Mucosa of gallbladder (tissue), 1 donor: ENCODE measurements around the gene MTNR1B. TPM values are rescaled to one million over a fixed set of nuclear protein-coding genes. Genes with fewer than 3 reads are reported as not detected.

Experiments
- DNase-seq: peaks from one replicate; pipeline ENCODE4 v3.0.0-alpha.2; 2020; ENCODE audit warnings: low spot score
- total RNA-seq: library from RNA; stranded (reverse); gene quantifications from one replicate; pipeline ENCODE4 v1.2.1, GENCODE V29; 2021
- donor health status: DM: no; HTN: no; CAD: no.

The MTNR1B gene
- total RNA-seq, result not detected

DNA sequence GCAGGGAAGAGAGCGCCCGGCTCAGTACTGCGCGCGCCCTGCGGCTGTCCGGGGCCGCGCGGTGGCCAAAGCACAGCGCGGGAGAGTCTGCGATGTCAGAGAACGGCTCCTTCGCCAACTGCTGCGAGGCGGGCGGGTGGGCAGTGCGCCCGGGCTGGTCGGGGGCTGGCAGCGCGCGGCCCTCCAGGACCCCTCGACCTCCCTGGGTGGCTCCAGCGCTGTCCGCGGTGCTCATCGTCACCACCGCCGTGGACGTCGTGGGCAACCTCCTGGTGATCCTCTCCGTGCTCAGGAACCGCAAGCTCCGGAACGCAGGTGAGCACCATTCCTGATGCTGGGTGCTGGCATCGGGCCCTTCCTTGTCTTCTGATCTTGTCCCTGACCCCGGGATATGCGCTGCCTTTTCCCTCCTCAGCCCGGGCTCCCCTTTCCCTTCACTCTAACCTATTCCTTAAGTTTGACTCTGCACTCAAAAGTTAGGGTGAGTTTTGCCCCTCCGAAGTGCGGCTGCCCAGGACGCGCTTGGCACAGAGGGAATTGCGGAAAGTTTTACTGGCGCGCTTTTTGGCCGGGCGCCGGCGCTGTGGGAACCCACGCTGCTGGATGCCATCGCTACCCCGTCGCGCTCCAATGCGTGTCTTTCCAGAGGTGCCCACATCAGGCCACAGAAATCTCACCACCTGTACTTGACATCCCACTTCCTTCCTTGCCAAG is at the start of gene MTNR1B:
Gene MTNR1B (plus strand): TSS at position 18 of the 714 bp plus-strand sequence. CDS start 75 bp downstream, at position 93.
- DNase-seq, result no peak

DNA sequence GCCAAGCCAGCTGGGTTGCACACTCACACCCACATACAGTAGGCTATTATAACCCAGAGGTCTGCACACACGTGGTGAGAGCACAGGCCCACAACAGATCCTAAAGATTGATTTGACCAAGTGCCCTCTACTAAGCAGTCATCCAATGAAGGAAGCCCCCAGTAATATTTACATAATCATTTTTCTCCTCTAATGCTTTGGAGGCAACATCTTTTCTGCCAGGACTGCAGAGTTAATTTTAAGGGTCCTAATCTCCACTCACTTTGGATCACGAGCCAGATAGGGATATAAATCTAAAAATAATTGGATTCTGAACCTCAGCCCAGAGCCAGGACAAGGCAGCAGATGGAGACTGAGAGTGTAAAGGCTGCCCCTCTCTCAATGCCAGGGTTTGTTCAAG is 49.1 kb upstream of the MTNR1B start:
- DNase-seq, result no peak

DNA sequence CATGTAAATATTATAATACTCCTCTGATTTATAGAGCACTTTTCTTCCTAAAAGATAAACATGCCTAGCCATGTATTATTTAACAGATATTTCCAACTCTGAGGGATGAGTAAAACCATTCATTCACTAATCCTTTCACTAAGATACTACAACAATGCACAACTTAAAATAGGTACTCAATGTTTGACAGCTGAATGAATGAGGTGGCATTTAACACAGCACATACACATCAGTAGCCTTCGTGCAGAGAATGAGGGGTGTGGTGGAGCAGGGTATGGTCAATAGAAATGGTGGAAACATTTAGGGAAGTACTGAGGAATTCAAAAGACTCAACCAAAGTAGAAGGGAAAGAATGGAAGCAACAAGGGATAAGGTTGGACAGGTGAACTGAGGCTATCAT is 46.7 kb upstream of the MTNR1B start:
- no peak for DNase-seq

DNA sequence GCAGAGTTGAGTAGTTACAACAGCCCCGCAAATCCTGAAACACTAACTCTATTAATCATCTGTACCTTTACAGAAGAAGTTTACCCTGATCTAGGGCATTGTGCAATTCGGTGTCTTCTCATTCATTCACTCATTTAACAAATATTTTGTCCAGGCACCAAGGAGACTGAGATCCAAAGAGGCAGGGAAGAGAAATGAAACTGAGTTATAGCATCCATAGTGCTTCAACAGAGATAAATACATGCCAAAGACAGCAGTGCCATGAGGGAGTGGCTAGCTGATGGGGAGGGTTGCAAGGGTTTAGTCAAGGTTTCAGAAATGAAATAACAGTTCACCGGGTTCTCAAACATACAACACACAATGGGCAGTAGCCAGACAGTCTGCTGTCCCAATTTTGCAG is 40.2 kb upstream of the MTNR1B start:
- DNase-seq, result no peak

DNA sequence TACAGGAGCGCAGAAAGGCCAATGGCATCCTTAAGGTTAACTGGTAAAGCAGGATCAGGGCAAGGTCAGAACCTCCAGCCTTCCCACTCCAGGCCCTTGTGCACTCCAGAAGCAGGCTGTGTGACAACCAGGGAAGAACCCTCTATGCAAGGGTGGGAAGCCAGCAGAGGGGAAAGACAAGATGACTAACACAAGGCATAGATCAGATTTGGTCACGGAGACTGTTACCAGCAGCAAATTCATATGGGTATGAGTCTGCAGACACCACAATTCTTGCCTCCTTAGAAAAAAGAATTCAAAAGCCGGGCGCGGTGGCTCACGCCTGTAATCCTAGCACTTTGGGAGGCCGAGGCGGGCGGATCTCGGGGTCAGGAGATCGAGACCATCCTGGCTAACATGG is 39.8 kb upstream of the MTNR1B start:
- DNase-seq, result no peak

DNA sequence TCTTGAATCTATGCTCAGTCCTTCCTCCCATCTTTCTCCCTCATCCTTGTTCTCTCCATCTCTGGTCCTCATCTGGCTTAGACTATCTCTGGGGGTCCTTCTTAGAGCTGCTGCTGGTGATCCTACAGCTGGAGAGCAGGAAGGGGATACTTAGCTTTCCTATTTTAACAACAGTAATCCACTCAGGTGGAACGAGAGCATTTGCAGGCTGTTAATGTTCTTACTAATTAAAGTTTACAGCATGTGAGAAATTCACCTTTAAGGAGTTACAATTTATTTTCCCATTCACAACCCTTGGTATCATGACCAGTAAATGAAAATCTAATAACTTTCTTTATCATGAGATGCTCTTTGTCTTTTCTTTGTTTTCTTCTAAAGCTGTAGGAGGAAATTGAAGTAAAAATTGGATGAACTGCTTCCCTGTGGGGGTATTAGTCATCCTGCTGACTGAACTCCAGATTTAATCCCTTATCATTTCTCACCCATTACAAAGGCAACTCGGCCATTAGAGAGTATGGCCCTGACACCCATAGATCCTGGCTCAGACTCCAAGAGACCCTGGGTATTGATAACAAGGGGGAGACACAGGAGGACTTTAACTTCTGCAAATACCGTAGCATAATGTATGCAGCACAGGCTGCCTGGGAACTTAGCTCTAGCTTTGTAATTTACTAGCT is 37.6 kb upstream of the MTNR1B start:
- no peak for DNase-seq

DNA sequence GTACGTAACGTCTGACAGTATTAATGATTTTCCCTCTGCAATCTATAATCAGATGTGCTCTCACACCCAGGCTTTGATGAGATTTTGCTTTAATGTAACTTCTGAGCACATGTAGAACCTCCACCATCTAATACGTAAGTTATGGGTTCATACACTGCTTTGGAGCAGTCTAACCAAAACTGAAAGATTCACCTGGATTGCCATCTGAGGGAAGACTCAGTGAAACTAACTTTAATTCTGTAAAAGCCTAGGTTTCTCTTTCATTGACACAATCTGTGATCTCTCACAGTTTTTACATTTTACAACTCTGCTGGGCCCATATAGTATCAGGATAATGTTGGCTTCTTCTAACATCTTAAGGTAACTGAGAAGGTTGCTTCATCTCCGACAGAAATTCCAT is 30.1 kb upstream of the MTNR1B start:
- no peak for DNase-seq

DNA sequence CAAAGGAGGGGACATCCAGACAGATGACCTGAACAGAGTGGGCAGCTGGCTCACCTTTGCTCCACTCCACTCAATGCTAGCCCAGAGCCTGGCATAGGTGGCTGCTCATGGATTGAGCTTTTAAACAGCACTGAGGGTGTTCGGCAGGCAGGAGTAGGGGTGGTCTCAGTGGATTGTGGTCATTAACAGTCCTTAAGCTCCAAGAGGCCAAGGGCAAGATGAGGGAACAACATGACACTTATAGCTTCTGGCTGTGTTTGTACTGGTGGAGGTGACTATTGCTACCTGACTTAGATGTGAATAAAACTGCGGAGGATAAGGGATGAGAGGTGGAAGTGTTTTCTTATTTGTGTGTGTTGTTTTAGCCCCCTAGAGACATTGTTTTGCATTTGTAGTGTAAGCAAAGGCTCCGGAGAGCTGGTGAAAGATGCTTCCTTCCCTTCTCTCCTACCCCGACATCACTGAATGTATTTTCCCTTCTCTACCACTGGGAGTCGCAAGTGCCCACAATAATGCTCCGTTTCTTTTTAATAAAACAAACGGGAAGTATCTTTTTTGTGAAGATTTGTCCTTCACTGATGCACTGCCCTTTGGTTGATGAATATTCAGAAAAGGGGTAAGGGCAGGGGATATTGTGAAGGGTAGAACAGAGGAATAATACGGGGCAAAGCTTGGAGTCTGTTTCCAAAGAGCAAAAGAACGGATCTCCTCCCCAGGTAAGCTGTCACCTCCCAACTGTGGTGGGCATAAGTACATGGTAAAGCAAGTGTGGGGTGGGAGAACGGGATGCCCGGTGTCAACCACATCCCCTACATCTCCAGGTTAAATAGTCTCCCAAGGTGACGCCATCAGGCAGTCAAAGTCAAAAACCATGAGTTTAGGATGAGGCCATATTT is 27.5 kb upstream of the MTNR1B start:
- peak; percentile 13 for DNase-seq

DNA sequence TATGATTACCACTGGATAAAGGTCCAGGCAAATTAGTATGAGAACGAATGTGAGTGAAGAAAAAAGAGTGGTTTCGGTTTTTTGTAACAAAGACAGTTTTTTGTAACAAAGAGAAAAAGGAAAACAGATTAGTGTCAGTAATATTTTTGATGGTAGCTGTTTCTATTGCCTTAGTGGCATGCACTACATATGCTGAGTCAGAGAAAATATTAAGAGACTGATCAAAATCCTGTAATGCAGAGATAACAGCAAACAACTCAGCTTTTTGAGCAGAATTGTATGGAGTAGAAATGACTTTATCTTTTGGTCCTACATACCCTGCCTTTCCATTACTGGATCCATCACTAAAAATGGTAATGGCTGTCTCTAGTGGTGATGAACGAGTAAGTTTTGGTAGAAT is 22.7 kb upstream of the MTNR1B start:
- no peak for DNase-seq

DNA sequence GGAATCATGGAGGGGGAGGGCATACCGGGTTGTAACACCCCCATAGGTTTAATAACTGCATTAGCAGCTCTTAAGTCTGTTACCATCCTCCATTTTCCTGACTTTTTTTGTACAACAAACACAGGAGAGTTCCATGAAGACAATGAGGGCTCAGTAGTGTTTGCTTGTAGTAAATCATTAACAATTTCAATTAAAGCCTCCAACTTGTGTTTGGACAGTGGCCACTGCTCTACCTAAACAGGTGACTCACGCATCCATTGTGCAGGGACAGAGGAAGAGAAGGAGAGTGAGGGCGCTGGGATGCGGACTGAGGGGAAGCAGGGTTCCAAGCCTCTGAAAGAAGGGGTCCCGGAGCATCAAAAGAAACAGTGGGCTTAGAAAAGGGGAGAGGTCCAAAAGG is 21.3 kb upstream of the MTNR1B start:
- DNase-seq, result peak; percentile 72

DNA sequence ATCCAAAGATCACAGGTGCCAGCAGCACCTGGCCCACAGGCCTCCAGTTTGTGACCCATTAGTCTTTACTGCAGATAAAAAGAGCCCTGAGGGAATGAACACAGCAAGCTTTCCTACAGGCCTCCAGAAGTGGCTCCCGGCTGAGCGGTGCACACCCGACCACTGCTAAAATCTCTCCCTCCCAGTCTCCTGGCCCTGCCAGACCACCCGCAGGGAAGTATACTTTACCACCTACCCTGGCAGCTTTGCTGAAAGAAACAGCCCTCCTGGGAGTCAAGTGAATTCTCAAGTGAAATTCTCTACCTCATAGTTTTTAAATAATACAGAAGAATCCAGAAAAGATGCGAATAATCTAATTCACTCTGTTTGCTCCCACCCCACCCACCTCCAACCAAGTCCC is 15.4 kb upstream of the MTNR1B start:
- DNase-seq, result no peak

DNA sequence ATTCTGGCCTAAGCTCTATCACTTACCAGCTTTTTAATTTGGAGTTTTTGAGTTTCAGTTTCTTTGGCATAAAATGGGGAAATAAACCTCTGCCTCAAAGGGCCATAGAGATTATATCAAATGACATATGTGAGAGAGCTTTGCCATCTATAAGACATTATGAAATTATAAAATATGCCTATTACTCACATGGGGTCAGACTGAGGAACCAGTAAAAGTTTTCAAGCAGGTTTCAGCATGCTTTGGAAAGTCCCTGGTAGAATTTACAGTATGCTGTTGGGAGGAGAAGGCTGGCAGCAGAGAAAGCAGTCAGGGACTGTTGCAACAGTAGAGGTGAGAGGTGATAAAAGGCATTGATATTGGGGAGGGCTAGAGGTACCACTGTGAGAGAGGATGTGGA is 13.6 kb upstream of the MTNR1B start:
- DNase-seq, result no peak

DNA sequence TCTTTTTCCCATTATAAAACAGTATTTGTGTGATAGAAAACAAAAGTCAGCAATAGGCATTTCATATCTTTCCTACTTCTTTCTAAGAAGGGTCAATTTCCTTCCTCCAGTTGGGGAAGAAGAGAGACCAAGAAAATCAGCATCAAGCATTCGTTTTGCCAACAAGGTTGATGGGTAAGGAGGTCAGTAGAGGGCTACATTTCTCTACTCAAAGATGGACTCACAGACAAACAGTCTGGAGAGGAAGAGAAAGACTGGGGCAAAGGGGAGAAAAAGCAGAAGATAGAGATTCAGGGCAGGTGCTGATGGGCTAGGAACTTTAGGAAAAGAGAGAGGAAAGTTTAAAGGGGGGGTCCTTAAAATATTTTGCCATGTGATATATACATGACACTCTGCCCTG is 8.6 kb upstream of the MTNR1B start:
- DNase-seq, result no peak

DNA sequence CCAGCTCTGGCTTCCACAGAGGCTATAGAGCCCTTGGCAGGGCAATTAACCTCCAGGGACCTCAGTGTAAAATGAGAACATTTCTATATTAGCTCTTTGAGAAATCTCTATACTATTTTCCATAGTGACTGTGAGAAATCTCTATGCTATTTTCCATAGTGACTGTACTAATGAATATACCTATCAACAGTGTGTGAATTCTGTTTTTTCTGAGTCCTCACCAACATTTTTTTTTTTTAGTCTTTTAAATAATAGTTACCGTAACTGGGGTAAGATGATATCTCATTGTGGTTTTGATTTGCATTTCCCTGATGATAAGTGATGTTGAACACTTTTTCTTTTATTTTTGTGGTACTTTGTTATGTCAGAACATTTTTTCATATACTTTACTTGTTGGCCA is 7.0 kb upstream of the MTNR1B start:
- no peak for DNase-seq

DNA sequence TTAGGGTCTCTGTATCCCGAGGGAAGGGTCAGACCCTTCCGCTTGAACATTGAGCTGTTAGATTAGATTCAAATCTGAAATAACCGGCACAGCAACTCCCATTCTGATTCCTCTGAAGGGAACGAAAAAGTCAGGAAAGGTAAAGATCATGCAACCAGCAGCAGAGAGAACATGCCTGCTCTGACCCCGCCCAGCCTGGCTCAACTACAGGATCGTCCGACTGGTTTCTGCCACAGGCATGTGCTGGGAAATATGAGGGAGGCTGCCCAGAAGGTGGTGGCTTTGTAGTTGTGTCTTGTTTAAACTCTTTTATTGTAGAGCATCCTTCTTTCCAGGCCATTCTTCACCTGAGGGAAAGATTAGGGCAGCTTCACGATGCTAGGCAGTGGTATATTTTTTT is 5.0 kb upstream of the MTNR1B start:
- DNase-seq, result peak; percentile 40

DNA sequence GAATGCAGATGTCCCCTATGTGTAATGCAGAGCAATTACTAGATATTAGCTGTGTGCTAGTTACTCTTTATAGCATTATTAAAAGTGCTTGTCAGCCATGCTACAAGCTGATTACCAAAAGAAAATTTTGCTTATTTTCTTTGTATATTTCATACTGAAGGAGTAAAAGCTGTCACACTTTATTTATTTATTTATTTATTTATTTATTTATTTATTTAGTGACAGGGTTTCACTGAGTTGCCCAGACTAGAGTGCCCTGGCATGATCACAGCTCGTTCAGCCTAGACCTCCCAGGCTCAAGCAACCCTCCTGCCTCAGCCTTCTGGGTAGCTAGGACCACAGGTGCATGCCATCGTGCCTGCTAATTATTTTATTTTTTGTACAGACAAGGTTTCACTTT is 4.3 kb upstream of the MTNR1B start:
- DNase-seq, result no peak

DNA sequence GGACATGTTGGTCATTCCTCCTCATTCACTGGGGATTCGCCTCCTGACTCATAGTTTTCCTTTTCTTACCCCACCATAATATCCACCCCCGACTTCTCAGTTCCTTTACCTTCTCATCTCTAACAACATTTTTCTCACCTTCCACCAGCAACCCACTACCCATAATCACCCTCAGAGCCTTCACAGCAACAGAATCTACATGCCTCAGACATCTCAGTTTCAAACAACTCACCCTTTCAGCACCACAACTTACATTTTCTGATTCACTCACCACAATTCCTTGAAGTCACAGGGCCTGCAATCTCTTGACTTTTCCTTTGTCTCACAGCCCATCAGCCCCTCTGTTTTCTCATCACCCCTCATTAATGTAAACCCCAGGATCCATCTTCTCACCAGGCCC is 2.3 kb upstream of the MTNR1B start:
- no peak for DNase-seq

DNA sequence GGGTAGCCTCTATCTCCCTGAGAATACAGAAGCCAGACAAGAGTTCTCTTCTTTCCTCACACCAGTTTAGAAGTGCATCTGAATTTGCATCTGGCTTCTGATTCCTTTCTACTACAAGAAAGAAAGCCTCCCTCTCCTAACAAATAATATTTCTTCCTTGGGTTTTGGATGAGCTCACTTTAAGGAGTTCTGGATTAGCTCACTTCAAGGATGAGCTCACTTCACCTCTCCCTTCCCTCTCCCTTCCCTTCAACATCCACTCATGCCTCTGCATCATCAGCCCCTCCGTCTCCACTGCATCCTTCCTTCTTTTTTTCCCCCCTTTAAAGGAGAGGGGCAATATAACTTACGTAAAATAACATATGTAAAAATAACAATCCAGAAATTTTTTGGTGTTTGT is 1.6 kb upstream of the MTNR1B start:
- no peak for DNase-seq

DNA sequence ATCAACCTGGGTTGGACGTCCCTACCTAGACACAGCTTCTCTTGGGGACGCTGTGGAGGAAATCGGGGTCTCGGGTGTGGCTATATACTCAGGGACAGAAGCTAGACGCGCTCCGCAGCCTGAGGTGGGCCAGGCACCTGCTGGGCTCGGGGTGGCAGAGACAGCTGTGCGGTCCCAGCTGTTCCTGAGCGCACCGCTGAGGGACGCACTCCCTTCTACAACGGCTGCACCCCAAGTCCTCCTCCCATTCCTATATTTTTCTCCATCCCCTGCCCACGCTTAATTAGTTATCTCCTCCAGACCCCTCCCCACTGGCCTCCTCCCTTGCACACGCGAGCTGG is 188 bp upstream of the MTNR1B start:
- no peak for DNase-seq

DNA sequence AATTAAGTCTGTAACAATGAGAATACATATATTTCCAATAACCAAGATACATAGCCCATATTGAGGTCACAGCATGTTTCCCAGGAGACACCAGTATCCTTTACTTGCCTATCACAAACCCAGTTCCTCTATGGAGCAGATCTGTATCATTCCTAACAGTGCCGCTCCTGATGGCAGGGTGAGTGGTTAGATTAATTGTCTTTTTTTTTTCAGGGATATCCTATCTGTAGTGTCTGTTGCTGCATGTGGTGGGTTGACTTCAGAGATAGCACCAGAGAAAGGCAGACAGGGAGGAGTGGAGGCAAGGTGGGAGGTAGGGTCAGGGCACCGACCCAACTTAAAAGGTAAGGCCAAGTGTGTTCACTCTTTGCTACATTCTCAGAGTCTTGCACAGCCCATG is 2.8 kb downstream of the MTNR1B start:
- no peak for DNase-seq

DNA sequence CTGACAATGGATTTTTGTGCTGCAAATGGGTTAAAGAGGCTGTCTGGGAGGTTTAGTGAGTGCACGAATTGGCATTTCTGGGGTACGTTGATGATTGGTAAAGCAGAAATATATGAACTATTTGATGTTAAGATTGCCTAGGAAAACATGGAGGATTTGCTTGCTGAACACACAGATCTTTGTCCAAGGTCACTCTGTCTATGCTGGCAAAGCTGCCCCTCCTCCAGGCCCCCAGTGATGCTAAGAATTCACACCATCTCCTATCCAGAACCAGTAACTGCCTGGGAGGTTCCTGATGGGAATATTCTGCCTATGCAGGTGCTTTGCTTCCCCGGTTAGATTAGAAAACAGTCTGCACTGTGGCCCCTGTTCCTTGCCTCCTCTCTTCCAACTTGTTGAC is 5.8 kb downstream of the MTNR1B start:
- DNase-seq, result no peak

DNA sequence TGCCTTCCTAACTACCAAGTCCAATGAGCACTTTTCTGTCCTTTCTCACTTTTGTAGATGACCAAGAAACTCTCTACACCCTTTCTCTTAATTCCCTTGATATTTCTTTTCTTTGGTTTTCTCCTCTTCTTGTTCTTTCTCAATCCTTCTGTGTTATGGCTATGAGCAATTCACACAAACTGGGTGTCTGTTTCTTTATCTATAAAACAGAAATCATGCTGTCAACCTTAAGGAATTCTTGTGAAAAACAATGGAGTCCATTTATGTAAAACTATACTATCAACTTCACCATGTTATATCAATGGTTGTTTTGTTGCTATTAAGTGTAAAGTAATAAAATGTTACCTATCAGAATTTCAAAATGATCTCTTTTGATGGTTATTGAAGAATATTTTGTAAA is 7.2 kb downstream of the MTNR1B start:
- DNase-seq, result no peak

DNA sequence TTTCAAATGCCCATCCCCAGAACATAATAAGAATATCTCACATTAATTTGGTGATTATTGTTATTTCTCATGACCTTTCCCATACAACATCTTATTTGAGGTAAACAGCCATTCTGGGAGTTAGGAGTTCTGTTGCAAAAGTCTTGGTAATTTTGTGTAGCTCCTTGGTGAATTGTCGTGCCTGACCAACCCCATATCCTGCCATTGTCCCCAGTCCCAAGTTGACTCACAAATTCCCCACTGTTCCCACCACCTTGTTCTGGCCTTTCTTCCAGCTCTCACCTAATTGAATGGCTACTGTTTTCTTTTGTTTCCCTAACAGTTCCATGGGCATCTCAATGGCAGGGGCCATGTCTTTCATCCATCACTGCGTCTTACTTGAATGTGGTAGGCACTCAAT is 8.0 kb downstream of the MTNR1B start:
- DNase-seq, result no peak
